HG03571 (cell line): ENCODE data around the gene GADD45B.
"Not testable (repeated sequence)": the region's sequence is repeated elsewhere in the genome, so short reads cannot be mapped to it uniquely, and the experiment has no call there.

Experiments
- ATAC-seq: cut with Tn5 transposase; IDR thresholded peaks from one replicate; pipeline ENCODE4 v1.9.1; 2021; ENCODE audit not compliant: unreplicated experiment

GADD45B gene

DNA sequence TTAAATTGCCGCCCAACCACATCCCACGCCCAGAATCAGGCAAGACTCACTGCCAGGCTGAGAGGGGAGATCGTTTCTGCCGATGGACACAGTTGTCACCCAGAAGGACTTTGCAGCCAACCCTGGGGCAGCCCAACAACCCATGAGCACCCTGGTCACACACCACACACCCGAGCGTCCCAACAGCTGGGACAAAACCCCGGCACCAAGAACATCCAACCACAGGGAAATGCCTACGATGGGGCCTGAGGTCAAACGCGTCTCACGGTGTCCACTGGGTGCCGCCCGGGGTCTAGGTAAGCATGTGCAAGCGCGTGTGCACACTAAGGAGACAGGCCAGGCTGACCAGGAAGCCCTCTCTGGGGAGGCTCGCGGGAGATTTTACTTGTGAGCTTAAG lies 32.1 kb upstream of the GADD45B start:
- no peak for ATAC-seq

DNA sequence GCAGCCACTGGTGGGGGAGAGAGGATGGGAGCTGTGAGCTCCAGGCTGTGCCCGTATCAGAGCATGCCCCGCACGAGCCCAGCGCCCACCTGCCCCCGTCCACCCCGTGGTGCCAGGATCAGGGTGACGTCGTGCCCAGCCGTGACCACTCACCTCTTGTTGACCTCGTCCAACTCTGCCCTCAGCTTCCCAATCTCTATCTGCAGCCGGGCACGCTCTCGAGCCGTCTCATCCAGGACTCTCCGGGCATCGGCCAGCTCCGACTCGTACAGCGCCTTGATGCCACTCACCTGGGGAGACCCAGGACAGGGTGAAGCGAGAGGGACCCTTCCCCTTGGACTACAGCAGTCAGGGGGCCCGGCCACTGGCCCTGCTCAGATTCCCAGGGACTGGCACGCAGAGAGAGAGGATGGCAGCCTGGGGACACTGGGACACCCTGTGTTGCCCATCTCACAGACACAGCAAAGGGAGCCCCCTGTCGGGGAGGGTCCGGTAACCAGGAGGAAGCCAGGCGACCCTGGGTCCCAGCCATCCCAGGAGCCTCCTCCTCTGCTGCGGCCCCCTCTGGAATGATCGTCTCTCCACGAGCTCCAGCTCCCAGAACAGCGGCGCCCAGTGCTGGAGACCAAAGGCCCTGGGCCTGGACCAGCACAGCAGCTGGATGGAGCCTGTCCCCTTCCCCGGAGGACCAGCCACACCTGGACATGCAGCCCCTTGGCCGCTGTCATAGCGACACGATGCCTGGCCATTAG lies 31.5 kb upstream of the GADD45B start:
- no peak for ATAC-seq

DNA sequence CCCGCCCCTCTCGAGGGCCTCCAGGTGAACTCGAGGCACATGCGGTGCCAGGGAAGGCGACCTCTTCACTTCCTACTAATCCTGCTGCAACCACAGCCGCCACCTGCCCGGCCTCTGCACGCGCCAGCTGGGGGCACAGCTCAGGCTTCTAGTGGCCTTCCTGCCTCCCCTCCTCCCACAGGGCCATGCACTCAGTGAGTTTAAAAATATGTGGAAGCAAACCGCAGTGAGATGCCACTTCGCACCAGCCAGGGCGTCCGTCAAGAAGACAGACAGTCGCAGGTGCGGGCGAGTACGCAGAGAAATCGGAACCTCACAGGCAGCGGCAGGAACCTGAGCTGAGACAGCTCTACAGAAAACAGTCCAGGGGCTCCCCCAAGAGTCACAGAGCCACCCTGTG lies 29.5 kb upstream of the GADD45B start:
- no peak for ATAC-seq

DNA sequence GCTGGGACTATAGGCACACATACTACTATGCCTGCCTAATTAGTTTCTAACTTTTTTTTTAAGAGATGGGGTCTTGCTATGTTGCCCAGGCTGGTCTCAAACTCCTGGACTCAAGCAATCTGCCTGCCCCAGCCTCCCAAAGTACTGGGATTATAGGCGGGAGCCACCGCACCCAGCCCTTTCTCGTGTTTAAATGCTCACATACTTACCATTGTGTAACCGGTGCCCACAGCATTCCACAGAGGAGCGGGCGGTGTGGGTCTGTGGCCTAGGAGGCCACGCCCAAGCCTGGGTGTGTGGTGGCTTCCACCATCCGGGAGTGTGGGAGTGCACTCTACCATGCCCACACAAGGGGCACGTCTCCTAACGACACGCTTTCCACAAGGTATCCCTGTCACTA lies 26.9 kb upstream of the GADD45B start:
- no peak for ATAC-seq

DNA sequence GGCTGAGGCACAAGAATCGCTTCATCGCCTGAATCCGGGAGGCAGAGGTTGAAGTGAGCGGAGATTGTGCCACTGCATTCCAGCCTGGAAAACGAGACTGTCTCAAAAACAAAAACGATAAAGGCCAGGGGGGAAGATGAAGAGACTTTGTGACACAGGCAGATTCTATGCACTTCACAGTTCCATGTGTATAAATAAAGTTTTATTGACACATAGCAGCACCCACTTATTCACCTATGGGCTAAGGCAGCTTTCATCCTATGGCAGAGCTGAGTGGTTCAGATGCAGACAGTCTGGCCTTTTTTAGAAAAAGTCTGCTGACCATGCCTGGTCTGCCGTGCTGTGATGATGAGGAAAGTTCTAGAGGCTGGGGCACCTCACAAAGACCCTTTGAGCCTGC lies 24.8 kb upstream of the GADD45B start:
- no peak for ATAC-seq

DNA sequence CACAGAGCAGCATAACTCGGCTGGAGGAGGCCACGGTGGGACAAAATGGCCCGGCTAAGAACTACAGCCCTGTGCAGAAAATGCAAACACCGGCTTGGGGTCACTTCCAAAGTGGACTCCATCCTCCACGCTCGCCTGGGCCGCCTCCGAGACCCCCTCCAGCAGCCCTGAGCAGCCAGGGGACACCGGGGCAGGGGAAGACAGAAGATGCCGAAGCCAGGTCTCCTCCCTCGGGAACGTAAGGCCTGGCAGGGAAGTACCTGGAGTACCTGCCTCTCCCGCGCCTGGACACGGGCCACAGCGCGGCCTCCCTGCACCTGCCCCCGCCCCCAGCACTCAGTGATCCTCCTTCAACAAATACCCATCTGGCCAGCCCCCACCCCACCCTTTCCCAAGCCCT lies 24.2 kb upstream of the GADD45B start:
- no peak for ATAC-seq

DNA sequence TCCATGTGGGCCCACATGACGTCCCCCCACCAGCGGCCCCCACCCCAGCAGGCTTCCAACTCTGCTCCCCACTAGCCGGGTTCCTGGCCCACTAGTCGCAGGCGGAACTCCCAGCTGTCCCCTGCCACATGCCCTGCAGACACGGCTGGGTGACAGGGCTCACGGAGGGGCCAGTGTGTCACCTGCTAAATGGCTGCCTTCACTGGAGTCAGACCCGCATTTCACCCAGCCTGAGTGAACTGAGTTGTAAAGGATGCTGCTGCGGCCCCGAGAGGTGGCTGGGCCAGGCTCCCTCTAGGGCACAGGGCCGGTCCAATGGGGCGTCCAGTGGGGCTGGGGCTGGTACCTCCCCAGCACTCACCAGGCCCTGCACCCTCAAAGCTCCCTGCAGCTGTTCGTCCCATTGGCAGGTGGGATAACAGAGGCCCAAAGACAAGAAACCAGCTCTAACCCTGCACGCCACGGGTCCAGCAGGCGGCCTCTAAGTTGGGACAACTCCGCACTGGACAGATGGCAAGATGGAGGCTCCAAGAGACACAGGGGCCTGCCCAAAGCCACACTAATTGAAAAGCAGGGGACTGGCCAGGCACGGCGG lies 22.4 kb upstream of the GADD45B start:
- ATAC-seq: no peak

DNA sequence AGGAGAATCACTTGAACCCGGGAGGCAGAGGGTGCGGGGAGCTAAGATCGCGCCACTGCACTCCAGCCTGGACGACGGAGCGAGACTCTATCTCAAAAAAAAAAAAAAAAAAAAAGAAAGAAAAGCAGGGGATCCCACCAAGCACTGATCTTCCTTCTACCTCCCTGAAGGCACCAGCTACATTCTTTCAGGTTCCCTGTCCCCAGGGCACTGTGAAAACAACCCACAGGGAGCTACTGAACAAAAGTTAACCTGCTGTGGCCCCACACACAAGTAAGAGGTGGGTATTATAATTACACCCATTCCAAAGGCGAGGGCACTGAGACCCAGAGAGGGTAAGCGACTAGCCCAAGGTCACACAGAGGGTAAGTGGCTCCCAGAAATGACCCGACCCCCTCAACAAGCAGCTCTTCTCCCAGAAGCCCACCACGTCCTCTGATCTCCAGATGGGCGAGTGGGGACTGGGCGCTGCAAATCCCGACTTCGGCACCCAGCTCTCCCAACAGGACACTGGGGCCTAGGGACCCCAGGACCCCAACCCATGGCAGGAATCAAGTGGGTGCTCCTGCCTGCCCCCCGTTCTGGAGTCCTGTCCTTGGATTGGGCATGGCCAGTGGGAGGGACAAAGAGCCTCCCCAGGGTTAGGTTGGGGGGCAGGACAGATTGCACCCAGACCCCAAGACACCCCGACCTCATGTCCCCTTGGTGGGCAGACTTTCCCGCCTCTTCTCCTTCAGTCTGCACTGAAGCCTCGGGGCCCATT lies 21.5 kb upstream of the GADD45B start:
- ATAC-seq: no peak

DNA sequence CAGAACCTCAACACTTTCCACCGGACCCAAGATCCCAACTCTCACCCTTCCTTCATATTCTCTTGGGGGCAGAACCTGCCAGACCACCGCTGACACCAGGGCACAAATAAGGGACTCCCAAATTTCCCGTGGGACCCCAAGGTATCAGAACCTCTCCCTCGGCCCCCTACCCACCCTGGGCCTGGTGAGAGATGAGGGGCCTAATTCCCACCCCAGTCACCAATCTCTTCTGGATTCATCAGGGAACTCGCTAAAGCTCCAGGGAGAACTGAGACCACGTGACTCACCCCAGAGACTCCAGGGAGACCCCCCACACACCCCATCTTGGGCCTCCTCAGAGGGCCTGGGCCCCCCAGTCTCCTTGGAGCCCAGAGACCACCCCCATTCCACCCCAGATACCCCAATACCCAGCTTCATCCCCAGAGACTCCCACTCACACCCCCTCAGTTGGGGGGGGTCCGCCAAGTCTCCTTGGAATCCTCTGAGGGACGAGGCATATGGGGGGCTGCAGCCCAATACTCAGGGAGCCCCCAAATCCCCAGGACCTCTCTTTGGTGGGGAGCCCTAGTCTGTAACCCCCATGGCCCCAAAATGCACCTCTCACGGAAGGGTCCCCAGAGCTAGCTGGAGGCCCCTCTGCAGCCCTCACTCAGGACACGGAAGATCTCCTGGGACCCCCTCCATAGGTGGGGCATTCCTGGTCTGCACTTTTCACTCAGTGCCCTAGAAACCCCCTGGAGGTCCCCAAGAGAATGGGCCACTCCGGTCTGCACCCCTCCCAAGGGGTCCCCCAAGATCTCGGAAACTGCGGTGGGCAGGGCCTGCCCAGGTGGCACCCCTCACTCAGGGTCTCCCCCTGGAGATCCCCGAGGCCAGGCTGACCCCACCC lies 20.7 kb upstream of the GADD45B start:
- ATAC-seq: no peak

DNA sequence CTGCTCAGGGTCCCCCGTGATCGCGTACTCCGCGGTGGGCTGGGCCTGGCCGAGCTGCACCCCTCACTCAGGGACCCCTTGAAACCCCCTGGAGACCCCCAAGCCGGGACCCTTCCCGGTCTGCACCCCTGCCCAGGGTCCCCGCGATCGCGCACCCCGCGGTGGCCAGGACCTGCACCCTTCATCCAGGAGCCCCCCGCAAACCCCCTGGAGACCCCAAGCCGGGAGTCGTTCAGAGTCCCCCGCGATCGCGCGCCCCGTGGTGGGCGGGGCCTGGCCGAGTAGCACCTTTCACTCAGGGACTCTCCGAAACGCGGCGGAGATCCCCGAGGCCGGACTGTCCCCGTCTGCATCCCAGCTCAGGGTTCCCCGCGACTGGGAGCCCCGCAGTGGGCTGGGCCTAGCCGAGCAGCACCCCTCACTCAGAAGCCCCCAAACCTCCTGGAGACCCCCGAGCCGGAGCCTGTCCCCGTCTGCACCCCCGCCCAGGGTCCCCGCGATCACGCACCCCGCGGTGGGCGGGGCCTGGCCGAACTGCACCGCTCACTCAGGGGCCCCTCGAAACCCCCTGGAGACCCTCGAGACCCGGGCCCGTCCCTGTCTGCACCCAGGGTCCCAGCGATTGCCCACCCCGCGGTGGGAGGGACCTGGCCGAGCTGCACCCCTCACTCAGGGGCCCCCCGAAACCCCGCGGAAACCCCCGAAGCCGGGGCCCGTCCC lies 19.9 kb upstream of the GADD45B start:
- no peak for ATAC-seq

DNA sequence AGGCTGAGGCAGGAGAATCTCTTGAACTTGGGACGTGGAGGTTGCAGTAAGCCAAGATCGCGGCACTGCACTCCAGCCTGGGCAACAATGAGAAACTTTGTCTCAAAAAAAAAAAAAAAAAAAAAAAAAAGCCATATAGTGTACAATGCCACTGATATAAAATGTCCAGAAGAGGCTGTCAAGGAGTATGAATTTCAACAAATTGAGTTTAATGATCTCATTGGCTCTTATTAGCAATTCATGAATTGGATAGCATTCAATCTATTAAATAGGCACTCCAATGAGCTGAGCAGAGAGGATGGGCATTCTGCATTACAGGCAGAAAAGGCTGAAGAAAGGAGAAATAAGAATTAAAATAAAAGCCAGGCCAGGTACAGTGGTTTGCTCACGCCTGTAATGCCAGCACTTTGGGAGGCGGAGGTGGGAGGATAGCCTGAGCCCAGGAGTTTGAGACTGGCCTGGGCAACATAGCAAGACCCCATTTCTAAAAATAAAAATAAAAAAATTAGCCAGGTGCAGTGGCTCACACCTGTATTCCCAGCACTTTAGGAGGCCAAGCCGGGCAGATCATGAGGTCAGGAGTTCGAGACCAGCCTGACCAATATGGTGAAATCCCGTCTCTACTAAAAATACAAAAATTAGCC lies 18.4 kb upstream of the GADD45B start:
- no peak for ATAC-seq

DNA sequence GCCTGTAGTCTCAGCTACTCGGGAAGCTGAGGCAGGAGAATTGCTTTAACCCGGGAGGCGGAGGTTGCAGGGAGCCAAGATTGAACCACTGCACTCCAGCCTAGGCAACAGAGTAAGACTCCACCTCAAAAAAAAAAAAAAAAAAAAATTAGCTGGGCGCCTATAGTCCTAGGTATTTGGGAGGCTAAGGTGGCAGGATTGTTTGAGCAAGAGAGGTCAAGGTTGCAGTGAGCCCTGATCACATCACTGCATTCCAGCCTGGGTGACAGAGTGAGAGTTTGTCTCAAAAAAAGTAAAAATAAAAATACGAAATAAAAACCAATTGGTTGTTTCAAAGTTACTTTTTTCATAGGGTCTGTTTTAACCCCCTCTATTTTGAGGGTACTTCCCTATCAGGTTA lies 17.9 kb upstream of the GADD45B start:
- ATAC-seq: no peak

DNA sequence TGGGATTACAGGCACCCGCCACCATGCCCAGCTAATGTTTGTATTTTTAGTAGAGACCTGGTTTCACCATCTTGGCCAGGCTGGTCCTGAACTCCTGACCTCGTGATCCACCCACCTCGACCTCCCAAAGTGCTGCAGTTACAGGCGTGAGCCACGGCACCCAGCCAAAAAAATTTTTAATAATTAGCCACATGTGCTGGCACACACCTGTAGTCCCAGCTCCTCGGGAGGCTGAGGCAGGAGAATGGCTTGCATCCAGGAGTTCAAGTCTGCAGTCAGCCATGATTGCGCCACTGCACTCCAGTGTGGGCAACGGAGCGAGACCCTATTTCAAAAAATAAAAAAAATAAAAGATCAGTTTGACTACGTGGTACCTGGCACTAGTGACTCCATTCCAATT lies 17.2 kb upstream of the GADD45B start:
- ATAC-seq: not testable (repeated sequence)

DNA sequence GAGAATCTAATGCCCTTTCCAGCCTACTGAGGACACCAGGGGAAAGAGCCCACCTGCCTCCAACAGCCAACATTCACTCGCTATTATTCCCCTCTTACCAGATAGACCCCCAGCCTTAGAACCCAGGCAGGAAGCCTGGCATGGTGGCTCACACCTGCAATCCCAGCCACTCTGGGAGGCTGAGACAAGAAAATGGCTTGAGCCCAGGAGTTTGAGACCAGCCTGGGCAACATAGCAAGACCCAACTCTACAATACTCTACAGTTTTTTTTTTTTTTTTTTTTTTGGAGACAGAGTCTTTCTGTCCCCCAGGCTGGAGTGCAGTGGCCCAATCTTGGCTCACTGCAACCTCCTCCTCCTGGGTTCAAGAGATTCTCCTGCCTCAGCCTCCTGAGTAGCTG lies 15.7 kb upstream of the GADD45B start:
- no peak for ATAC-seq

DNA sequence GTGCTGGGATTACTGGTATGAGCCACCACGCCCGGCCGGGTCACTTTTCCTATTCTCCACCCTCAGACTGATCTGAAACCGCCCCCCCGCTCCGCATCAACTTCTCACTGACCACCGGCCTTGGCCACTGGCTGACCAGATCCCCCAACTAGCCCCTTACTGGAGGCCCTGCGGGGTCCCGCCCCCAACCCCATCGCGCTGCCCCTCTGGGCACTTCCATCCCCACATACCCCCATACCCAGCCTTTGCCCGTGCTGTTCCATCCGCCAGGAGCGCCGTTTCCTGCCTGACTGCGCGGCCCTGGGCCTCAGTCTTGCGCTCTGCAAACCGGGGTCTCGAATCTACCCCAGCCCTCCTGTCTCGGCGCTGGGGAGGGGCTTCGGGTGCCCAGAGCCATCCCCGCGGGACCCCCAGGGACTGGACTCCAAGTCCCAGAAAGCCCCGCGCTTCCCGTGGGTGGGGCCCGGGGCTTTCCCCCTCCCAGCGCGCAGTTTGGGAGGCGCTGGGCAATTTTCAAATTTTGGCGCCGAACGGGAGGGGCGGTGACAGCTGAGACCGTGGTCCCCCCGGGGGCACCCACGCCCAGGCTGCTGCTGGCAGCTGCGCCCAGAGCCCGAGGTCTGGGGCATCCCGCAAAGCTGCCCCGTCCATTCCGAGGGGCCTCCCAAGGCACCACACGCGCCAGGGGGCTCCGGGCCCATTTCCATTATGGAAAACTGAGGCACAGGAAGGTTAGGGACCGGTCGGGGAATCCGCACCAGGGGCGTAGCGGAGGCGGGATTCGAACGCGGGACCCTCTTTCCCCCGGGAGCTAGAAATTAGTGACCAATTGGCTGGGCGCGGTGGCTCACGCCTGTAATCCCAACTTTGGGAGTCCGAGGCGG lies 13.9 kb upstream of the GADD45B start:
- no peak for ATAC-seq

DNA sequence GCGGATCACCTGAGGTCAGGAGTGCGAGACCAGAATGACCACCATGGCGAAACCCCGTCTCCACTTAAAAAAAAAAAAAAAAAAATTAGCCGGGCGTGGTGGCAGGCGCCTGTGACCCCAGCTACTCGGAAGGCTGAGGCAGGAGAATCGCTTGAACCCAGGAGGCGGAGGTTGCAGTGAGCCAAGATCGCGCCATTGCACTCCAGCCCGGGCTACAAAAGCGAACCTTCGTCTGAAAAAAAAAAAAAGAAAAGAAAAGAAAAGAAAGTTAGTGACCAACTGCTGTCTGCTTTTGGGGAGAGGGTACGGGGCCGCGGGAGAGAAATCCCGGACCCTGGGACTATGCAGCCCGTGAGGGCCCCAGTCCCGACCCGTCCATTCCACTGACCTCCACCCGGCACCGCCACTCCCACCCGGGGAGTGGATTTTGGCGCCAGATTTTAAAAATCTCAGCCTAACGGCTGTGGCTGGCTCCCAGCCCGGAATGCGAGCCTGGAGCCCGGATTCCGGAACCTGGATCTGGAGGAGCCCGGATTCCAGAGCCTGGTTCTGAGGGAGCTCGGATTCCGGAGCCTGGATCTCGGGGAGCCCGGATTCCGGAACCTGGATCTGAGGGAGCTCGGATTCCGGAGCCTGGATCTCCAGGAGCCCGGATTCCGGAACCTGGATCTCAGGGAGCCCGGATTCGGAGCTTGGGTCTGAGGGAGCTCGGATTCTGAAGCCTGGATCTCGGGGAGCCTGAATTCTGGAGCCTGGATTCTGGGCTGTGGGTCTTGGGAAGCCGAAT lies 13.1 kb upstream of the GADD45B start:
- ATAC-seq: no peak

DNA sequence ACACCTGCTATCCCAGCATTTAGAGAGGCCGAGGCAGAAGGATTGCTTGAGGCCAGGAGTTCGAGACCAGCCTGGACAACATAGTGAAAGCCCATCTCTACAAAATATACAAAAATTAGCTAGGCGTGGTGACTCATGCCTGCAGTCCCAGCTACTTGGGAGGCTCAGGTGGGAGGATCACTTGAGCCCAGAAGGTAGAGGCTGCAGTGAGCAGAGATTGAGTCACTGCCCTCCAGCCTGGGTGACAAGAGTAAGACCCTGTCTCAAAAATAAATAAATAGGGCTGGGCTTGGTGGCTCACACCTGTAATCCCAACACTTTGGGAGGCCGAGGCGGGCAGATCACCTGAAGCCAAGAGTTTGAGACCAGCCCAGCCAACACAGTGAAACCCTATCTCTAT lies 12.2 kb upstream of the GADD45B start:
- ATAC-seq: not testable (repeated sequence)

DNA sequence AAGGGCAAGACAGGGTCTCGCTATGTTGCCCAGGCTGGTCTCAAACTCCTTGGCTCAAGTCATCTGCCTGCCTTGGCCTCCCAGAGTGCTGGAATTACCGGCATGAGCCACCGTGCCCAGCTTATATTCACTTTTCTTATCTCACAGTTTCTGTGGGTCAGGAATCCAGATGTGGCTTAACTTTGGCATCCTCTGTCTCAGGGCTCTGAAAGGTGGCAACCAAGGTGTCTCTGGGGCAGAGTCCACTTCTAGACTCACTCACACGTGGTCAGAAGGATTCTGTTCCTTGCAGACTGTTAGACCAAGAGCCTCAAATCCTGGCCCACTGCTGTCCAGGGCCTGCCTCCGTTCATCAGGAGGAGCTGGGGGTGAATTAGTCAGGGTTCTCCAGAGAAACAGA lies 11.5 kb upstream of the GADD45B start:
- no peak for ATAC-seq
